Karpas-422 (cell line): ENCODE measurements around the gene PC. TPM values are rescaled to one million over a fixed set of nuclear protein-coding genes. Genes with fewer than 3 reads are reported as not detected.
A peak's percentile ranks its signal among the peaks of the same experiment; 100 is the strongest.

Source experiments
- DNase-seq: peaks from one replicate; pipeline ENCODE4 v3.0.0-alpha.2; 2015
- H2AFZ ChIP-seq: fragments of 200-600 bp; sonication (generic); 2 replicates; pipeline ENCODE4 v1.6.1; 2014; ENCODE audit warnings: antibody characterized with exemption, low read length, mixed read lengths
- H3K27ac ChIP-seq: fragments of 200-600 bp; sonication (generic); 2 replicates; pipeline ENCODE4 v1.5.1; 2014; ENCODE audit warnings: mild to moderate bottlenecking, low read length, moderate library complexity
- H3K27me3 ChIP-seq: fragments of 200-600 bp; sonication (generic); 2 replicates; pipeline ENCODE4 v1.6.1; 2014; ENCODE audit warnings: low read length, mixed read lengths
- H3K36me3 ChIP-seq: fragments of 200-600 bp; sonication (generic); 2 replicates; pipeline ENCODE4 v1.6.1; 2014; ENCODE audit warnings: low read length, mixed read lengths; ENCODE audit not compliant: insufficient read depth
- H3K4me1 ChIP-seq: fragments of 200-600 bp; sonication (generic); 2 replicates; pipeline ENCODE4 v1.6.1; 2014; ENCODE audit warnings: mild to moderate bottlenecking, low read length, mixed read lengths
- H3K4me2 ChIP-seq: fragments of 200-600 bp; sonication (generic); 2 replicates; pipeline ENCODE4 v1.6.1; 2014; ENCODE audit warnings: low read length, low read depth, mild to moderate bottlenecking; ENCODE audit not compliant: poor library complexity, severe bottlenecking
- H3K4me3 ChIP-seq: fragments of 200-600 bp; sonication (generic); 2 replicates; pipeline ENCODE4 v1.5.1; 2014; ENCODE audit warnings: mild to moderate bottlenecking, antibody characterized with exemption, low read length, mixed read lengths
- H3K79me2 ChIP-seq: fragments of 200-600 bp; sonication (generic); 2 replicates; pipeline ENCODE4 v1.6.1; 2014; ENCODE audit warnings: mild to moderate bottlenecking, low read length, mixed read lengths
- H3K9ac ChIP-seq: fragments of 200-600 bp; sonication (generic); 2 replicates; pipeline ENCODE4 v1.6.0; 2014; ENCODE audit warnings: low read length
- H3K9me2 ChIP-seq: fragments of 200-600 bp; sonication (generic), shearing (Covaris generic); replicated peaks from 2 replicates; pipeline ENCODE4 v1.6.0; 2014; ENCODE audit warnings: mild to moderate bottlenecking, low read length, moderate library complexity; ENCODE audit not compliant: insufficient read depth
- H3K9me3 ChIP-seq: fragments of 300-700, 200-600 bp; sonication (generic); 2 replicates; pipeline ENCODE4 v1.6.1; 2014; ENCODE audit warnings: low read length, mixed read lengths
- H4K20me1 ChIP-seq: fragments of 200-600 bp; sonication (generic); 2 replicates; pipeline ENCODE4 v1.6.1; 2014; ENCODE audit warnings: mild to moderate bottlenecking, antibody characterized with exemption, low read length, low read depth; ENCODE audit not compliant: insufficient read depth
- total RNA-seq: library from RNA; depleted of rRNA; stranded (reverse); fragments of >200 nt; shearing (Covaris generic); gene quantifications from 2 replicates; pipeline ENCODE4 v1.2.3, GENCODE V29; 2014; ENCODE audit warnings: low replicate concordance

PC gene
- total RNA-seq, 1 experiment from 2014 or later: not detected

DNA sequence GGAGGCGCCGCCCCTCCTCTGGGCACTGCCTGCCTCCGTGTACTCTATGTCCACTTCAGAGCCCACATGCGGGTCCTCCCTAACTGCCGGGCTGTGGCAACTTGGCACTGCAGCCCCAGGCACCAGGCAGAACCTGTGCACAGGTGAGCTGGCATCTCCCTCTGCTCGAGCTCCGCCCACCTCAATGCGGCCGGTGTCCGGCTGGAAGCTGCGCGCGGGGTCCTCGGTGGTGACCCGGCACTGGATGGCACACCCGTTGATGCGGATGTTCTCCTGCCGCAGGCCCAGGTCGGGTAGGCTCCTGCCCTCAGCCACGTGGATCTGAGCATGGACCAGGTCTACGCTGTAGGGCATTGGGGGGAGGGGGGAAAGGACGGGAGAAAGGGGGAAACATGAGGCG is 92.2 kb downstream of the PC start:
- Histone ChIP-seq H3K9ac (no peak overlapping the region), H3K4me1 (peaks cover 23% of the 10 kb centered on the region), H3K79me2 (no peaks in the 10 kb centered on the region), H2AFZ (no peak overlapping the region), H3K27me3 (no peaks in the 10 kb centered on the region), H3K4me3 (no peak overlapping the region), H3K9me2 (no peaks in the 10 kb centered on the region), H3K27ac (no peak overlapping the region), H4K20me1 (no peaks in the 10 kb centered on the region), H3K36me3 (no peaks in the 10 kb centered on the region), H3K4me2 (no peak overlapping the region), H3K9me3 (no peaks in the 10 kb centered on the region)
- DNase-seq: no peak

GRCh38 chr11:66864924-66865697 is 93.1 kb downstream of the PC start:
- Histone ChIP-seq H3K9ac (no peak overlapping the region), H3K9me2 (no peaks in the 10 kb centered on the region), H2AFZ (no peak overlapping the region), H3K4me3 (no peak overlapping the region), H3K9me3 (no peaks in the 10 kb centered on the region), H3K27ac (no peak overlapping the region), H3K27me3 (no peaks in the 10 kb centered on the region), H3K36me3 (no peaks in the 10 kb centered on the region), H3K4me2 (peak overlapping the region; percentile 17), H4K20me1 (no peaks in the 10 kb centered on the region), H3K4me1 (peaks cover 23% of the 10 kb centered on the region), H3K79me2 (no peaks in the 10 kb centered on the region)
- DNase-seq: no peak

DNA sequence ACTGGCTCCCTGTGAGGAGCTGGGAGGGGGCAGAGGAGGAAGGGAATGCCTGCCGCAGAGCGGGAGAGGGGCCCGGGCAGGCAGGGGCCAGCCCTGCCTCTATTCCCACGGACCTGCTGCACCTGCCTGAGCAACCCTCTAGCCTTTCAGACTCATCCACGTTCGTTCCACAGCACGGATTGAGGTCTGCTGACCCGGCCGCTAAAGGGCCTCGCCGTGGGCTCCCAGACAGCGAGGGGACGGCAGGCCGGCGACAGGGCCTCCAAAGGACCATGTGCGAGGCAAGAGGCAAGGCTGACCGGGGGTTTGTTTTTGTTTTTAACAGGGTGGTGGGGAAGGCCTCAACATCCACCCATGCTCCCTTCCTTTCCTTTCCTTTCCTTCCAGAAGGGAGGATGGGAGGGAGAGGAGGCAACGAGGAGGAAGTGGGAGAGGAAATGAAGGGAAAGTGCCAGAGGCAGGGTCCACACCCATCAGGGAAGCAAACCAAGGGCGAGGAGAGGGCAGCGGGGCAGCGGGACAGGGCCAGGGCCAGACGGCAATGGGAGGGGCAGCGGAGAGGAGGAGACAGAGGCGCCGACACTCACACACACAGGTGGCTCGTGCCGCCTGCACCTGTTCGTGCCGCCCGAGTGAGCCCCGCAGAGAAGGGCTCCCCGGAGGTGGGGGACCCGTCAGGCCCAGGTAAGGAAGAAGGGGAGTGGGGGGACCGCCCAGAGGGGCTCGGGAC is 93.8 kb downstream of the PC start:
- H3K9me3 ChIP-seq: no peaks in the 10 kb centered on the region
- no peaks in the 10 kb centered on the region for H3K36me3 ChIP-seq
- no peak for DNase-seq
- no peak overlapping the region for H2AFZ ChIP-seq
- no peak overlapping the region for H3K9ac ChIP-seq
- no peaks in the 10 kb centered on the region for H3K79me2 ChIP-seq
- H3K27ac ChIP-seq: no peak overlapping the region
- no peaks in the 10 kb centered on the region for H4K20me1 ChIP-seq
- no peaks in the 10 kb centered on the region for H3K27me3 ChIP-seq
- H3K4me3 ChIP-seq: no peak overlapping the region
- peak overlapping the region; percentile 17 for H3K4me2 ChIP-seq
- H3K9me2 ChIP-seq: no peaks in the 10 kb centered on the region
- H3K4me1 ChIP-seq: peaks cover 20% of the 10 kb centered on the region

DNA sequence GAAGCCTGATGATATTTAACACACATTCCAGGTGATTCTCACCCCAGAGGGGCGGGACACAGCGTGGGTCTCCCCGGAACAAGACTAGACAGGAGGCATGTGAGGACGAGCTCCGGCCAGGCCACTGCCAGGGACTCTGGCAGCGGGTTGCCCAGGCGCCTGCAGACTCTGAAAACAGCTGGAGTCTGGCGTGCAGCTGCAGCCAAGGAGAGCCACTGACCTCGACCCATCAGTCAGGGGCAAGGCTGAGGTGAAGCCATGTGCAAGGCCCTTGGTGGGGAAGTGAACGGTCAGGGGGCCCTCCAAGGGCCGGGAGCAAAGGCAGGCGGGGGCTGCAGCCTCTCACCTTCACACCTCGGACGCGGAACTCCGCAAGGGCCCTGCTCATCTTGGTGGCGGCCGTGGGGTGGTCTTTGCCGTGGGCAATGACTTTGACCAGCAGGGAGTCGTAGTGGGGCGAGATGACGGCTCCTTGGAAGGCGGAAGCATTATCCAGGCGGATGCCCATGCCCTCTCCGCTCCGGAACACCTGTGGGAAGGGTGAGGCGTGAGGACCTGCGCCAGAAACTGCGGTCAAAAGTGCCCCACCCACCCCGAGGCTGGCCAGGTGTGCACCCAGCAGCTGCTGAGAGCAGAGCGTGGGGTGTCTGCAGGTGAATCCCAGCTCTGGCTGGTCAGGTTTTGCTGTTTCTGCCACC is 94.6 kb downstream of the PC start:
- Histone ChIP-seq H3K9me2 (no peaks in the 10 kb centered on the region), H3K4me2 (no peak overlapping the region), H3K4me1 (peaks cover 13% of the 10 kb centered on the region), H3K9me3 (no peaks in the 10 kb centered on the region), H3K4me3 (no peak overlapping the region), H3K27ac (no peak overlapping the region), H3K36me3 (no peaks in the 10 kb centered on the region), H3K79me2 (no peaks in the 10 kb centered on the region), H2AFZ (no peak overlapping the region), H3K27me3 (no peaks in the 10 kb centered on the region), H3K9ac (no peak overlapping the region), H4K20me1 (no peaks in the 10 kb centered on the region)
- no peak for DNase-seq

GRCh38 chr11:66862559-66863037 is 95.6 kb downstream of the PC start:
- H4K20me1 ChIP-seq: no peaks in the 10 kb centered on the region
- no peak overlapping the region for H2AFZ ChIP-seq
- H3K4me3 ChIP-seq: no peak overlapping the region
- no peak overlapping the region for H3K4me2 ChIP-seq
- H3K79me2 ChIP-seq: 0 out of 2 replicates have a peak, but pooled peaks cover 2% of the 10 kb centered on the region
- DNase-seq: no peak
- no peaks in the 10 kb centered on the region for H3K9me3 ChIP-seq
- H3K36me3 ChIP-seq: no peaks in the 10 kb centered on the region
- H3K27ac ChIP-seq: no peak overlapping the region
- no peak overlapping the region for H3K9ac ChIP-seq
- peaks cover 11% of the 10 kb centered on the region for H3K4me1 ChIP-seq
- H3K27me3 ChIP-seq: no peaks in the 10 kb centered on the region
- H3K9me2 ChIP-seq: no peaks in the 10 kb centered on the region

DNA sequence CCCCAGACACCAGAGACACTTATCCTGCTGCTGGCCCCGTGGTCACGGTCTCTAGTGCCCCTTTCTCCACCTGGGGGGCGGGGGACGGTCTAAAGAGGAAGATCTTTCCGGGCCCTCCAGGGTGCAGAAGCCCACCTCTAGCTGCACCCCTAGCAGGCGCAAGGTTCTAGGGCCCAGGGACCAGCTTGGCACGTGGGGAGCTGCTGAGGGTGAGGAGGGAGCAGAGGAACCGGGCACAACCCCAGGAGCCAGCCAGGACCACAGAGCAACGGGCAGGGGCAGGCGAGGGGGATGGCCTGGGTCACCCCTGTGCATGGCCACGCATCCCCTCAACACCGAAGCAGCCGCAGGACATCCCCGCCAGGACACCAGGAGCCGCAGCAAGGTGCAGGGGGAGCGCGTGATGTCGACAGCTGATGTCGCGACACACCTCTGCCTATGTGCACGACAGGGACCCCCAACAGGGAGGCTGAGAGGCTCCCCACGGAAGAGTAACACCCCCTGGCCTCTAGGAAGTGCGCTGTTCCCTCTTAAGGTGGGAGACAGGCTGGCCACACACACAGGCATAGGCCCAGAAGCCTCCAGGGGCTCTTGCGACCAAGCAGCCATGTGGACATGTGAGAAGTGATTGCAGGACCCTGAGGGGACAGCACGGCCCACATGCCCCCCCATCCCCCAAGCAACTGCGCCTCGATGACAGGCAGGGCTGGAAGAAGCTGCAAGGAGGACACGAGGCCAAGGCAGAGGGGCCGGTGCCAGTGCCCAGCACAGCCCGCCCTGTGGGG is 96.2 kb downstream of the PC start:
- no peak overlapping the region for H3K9ac ChIP-seq
- peaks cover 14% of the 10 kb centered on the region for H3K4me1 ChIP-seq
- 0 out of 2 replicates have a peak, but pooled peaks cover 5% of the 10 kb centered on the region for H3K79me2 ChIP-seq
- DNase-seq: no peak
- H4K20me1 ChIP-seq: no peaks in the 10 kb centered on the region
- H3K9me2 ChIP-seq: no peaks in the 10 kb centered on the region
- H3K9me3 ChIP-seq: no peaks in the 10 kb centered on the region
- no peaks in the 10 kb centered on the region for H3K36me3 ChIP-seq
- no peaks in the 10 kb centered on the region for H3K27me3 ChIP-seq
- no peak overlapping the region for H3K27ac ChIP-seq
- no peak overlapping the region for H2AFZ ChIP-seq
- no peak overlapping the region for H3K4me2 ChIP-seq
- H3K4me3 ChIP-seq: no peak overlapping the region

GRCh38 chr11:66861038-66861773 is 97.0 kb downstream of the PC start:
- no peak overlapping the region for H3K9ac ChIP-seq
- DNase-seq: no peak

More at GRCh38 chr11:66861038-66861773, 97.0 kb downstream of the PC start:
- no peaks in the 10 kb centered on the region for H4K20me1 ChIP-seq
- H3K79me2 ChIP-seq: 0 out of 2 replicates have a peak, but pooled peaks cover 5% of the 10 kb centered on the region
- no peak overlapping the region for H3K27ac ChIP-seq
- no peaks in the 10 kb centered on the region for H3K36me3 ChIP-seq
- peaks cover 14% of the 10 kb centered on the region for H3K4me1 ChIP-seq
- no peak overlapping the region for H3K4me2 ChIP-seq
- H2AFZ ChIP-seq: no peak overlapping the region
- H3K27me3 ChIP-seq: no peaks in the 10 kb centered on the region
- no peaks in the 10 kb centered on the region for H3K9me3 ChIP-seq
- no peaks in the 10 kb centered on the region for H3K9me2 ChIP-seq
- H3K4me3 ChIP-seq: no peak overlapping the region
